ENCODE measurements around the gene IFRD2. TPM values are rescaled to one million over a fixed set of nuclear protein-coding genes. Genes with fewer than 3 reads are reported as not detected.

IFRD2 gene
- polyA plus RNA-seq, 6 donors from 2014 or later: 42.7 to 68.3 (median 55.7) TPM

- no peaks in the 10 kb centered on the region for H3K9me3 Mint-ChIP-seq
- peaks cover 0 to 10% (median 8%) of the 10 kb centered on the region in 3 donors for H3K27me3 Mint-ChIP-seq
- no peaks in the 10 kb centered on the region for H3K36me3 Mint-ChIP-seq
- DNase-seq (no peak), ATAC-seq (ENCODE audit: low read depth in 2 of 2) (no peak)
- H3K4me1 Mint-ChIP-seq: peaks cover 4 to 10% (median 9%) of the 10 kb centered on the region in 3 donors
- H3K27ac Mint-ChIP-seq: no peak overlapping the region
- H3K4me3 Mint-ChIP-seq: peak overlapping the region in 1 of 8 donors; percentile 2
Observed at GRCh38 chr3:50261505-50261904, 30.7 kb downstream of the IFRD2 start.

DNA sequence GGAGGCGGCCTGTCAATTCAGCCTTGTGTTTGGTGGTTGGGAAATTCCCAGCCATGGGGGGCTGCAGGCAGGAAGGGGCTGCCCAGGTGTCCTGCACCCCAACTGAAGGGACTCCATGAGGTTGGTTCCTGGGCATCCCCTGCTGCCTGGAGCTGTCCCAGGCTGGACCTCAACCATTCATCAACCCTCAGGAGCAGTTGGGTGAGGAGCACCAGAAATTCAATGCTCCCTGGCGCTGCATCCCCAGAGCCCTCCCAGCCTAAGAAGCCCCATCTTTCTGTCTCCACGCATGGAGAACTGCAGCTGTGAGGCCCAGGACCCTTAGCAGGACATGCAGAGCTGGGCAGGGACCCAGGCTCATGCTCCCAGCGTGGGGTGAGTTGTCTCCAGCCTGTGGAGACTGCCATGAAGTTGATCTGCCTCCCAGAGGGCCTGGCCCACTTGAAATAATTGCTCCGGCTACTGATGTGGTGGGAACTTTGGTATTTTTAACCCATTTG lies 31.2 kb downstream of the IFRD2 start:
- DNase-seq: no peak
- Mint-ChIP-seq H3K36me3 (no peaks in the 10 kb centered on the region), H3K27ac (peak overlapping the region in 3 of 6 donors; percentile 15 to 87 (median 83)), H3K4me3 (peak overlapping the region in 6 of 8 donors; percentile 2 to 88 (median 71)), H3K9me3 (no peaks in the 10 kb centered on the region), H3K4me1 (peaks cover 4 to 10% (median 9%) of the 10 kb centered on the region in 3 donors), H3K27me3 (peaks cover 0 to 7% (median 5%) of the 10 kb centered on the region in 3 donors)
- ATAC-seq (ENCODE audit: low read depth in 2 of 2): no peak

- Mint-ChIP-seq H3K4me1 (peaks cover 4 to 10% (median 9%) of the 10 kb centered on the region in 3 donors), H3K27me3 (no peaks in the 10 kb centered on the region), H3K9me3 (no peaks in the 10 kb centered on the region), H3K27ac (peak overlapping the region in 3 of 6 donors; percentile 71 to 90 (median 83)), H3K4me3 (peak overlapping the region; percentile 32 to 88 (median 76)), H3K36me3 (no peaks in the 10 kb centered on the region)
- DNase-seq (peak; percentile 84), ATAC-seq (ENCODE audit: low read depth in 2 of 2) (peak; percentile 96 to 97)
Observed at GRCh38 chr3:50260027-50260941, 31.9 kb downstream of the IFRD2 start.

GRCh38 chr3:50259432-50260026 lies 32.7 kb downstream of the IFRD2 start:
- no peaks in the 10 kb centered on the region for H3K36me3 Mint-ChIP-seq
- ATAC-seq (ENCODE audit: low read depth in 2 of 2) (peak; percentile 12 to 15), DNase-seq (no peak)
- no peaks in the 10 kb centered on the region for H3K27me3 Mint-ChIP-seq
- peaks cover 4 to 10% (median 9%) of the 10 kb centered on the region in 3 donors for H3K4me1 Mint-ChIP-seq
- H3K27ac Mint-ChIP-seq: peak overlapping the region in 4 of 6 donors; percentile 59 to 90 (median 77)
- H3K4me3 Mint-ChIP-seq: peak overlapping the region; percentile 56 to 88 (median 72)
- no peaks in the 10 kb centered on the region for H3K9me3 Mint-ChIP-seq

- Mint-ChIP-seq H3K27me3 (no peaks in the 10 kb centered on the region), H3K4me1 (peaks cover 4 to 10% (median 9%) of the 10 kb centered on the region in 3 donors), H3K4me3 (peak overlapping the region in 2 of 8 donors; percentile 33 to 59), H3K27ac (peak overlapping the region in 1 of 6 donors; percentile 83), H3K9me3 (no peaks in the 10 kb centered on the region), H3K36me3 (no peaks in the 10 kb centered on the region)
- DNase-seq (no peak), ATAC-seq (ENCODE audit: low read depth in 2 of 2) (no peak)
Observed at GRCh38 chr3:50258979-50259378, 33.2 kb downstream of the IFRD2 start.

DNA sequence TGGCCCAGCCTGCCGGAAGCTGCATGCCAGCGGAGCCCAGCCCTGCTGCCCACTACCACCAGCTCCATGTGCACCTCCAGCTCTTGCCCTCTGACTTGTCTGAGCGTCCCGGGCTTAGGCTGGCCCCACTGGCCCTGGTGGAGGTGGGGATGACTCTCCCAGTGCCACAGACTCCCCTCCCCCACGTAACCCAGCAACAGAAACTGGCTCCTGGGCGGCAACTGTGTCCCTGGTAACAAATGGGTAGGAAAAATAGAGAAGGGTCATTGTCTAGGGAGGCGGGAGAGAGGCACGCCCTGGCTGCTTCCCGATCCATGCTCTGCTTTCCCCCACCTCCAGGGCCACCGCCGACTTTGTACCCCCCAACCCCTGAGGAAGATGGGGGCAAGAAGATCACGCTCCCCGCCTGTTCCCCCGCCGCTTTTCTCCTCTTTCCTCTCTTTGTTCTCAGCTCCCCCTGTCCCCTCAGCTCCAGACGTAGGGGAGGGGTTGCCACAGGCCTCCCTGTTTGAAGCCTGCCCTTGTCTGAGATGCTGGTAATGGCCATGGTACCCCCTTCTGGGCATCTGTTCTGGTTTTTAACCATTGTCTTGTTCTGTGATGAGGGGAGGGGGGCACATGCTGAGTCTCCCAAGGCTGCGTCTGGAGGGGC lies 34.1 kb downstream of the IFRD2 start:
- Mint-ChIP-seq H3K4me3 (no peak overlapping the region), H3K27me3 (no peaks in the 10 kb centered on the region)

GRCh38 chr3:50256978-50257890 lies 35.0 kb downstream of the IFRD2 start:
- Mint-ChIP-seq H3K4me3 (peak overlapping the region in 3 of 8 donors; percentile 0 to 44 (median 42)), H3K36me3 (no peaks in the 10 kb centered on the region), H3K27ac (peak overlapping the region in 1 of 6 donors; percentile 74), H3K27me3 (no peaks in the 10 kb centered on the region), H3K4me1 (peaks cover 4 to 18% (median 17%) of the 10 kb centered on the region in 3 donors), H3K9me3 (no peaks in the 10 kb centered on the region)
- DNase-seq (no peak), ATAC-seq (ENCODE audit: low read depth in 2 of 2) (no peak)

More for the DNA sequence above, 34.1 kb downstream of the IFRD2 start:
- H3K27ac Mint-ChIP-seq: peak overlapping the region in 2 of 6 donors; percentile 38 to 78
- H3K9me3 Mint-ChIP-seq: no peaks in the 10 kb centered on the region
- no peak for ATAC-seq (ENCODE audit: low read depth in 2 of 2)
- peaks cover 4 to 18% (median 17%) of the 10 kb centered on the region in 3 donors for H3K4me1 Mint-ChIP-seq
- no peak for DNase-seq
- no peaks in the 10 kb centered on the region for H3K36me3 Mint-ChIP-seq

- no peaks in the 10 kb centered on the region for H3K27me3 Mint-ChIP-seq
- H3K9me3 Mint-ChIP-seq: no peaks in the 10 kb centered on the region
- peaks cover 10 to 32% (median 26%) of the 10 kb centered on the region in 3 donors for H3K4me1 Mint-ChIP-seq
- DNase-seq (no peak), ATAC-seq (ENCODE audit: low read depth in 2 of 2) (no peak)
- no peaks in the 10 kb centered on the region for H3K36me3 Mint-ChIP-seq
- H3K4me3 Mint-ChIP-seq: no peak overlapping the region
- no peak overlapping the region for H3K27ac Mint-ChIP-seq
Observed at GRCh38 chr3:50255251-50255615, 37.0 kb downstream of the IFRD2 start.

GRCh38 chr3:50254577-50255250 lies 37.5 kb downstream of the IFRD2 start:
- Mint-ChIP-seq H3K4me1 (peaks cover 11 to 36% (median 29%) of the 10 kb centered on the region in 3 donors), H3K27me3 (no peaks in the 10 kb centered on the region), H3K36me3 (no peaks in the 10 kb centered on the region), H3K4me3 (peak overlapping the region in 2 of 8 donors; percentile 21 to 52), H3K9me3 (no peaks in the 10 kb centered on the region), H3K27ac (no peak overlapping the region)
- DNase-seq: no peak
- no peak for ATAC-seq (ENCODE audit: low read depth in 2 of 2)

- Mint-ChIP-seq H3K36me3 (no peaks in the 10 kb centered on the region), H3K27me3 (no peaks in the 10 kb centered on the region), H3K27ac (peak overlapping the region in 4 of 6 donors; percentile 20 to 67 (median 34)), H3K9me3 (no peaks in the 10 kb centered on the region), H3K4me1 (peaks cover 27 to 58% (median 57%) of the 10 kb centered on the region in 3 donors), H3K4me3 (no peak overlapping the region)
- DNase-seq (no peak), ATAC-seq (ENCODE audit: low read depth in 2 of 2) (no peak)
Observed at GRCh38 chr3:50251220-50251619, 41.0 kb downstream of the IFRD2 start.

- no peak for ATAC-seq (ENCODE audit: low read depth in 2 of 2)
- no peak for DNase-seq
- Mint-ChIP-seq H3K9me3 (no peaks in the 10 kb centered on the region), H3K36me3 (no peaks in the 10 kb centered on the region), H3K4me3 (peak overlapping the region in 1 of 8 donors; percentile 64), H3K4me1 (peaks cover 30 to 65% (median 64%) of the 10 kb centered on the region in 3 donors), H3K27ac (peak overlapping the region in 3 of 6 donors; percentile 41 to 86 (median 85)), H3K27me3 (no peaks in the 10 kb centered on the region)
Observed at GRCh38 chr3:50250514-50250913, 41.7 kb downstream of the IFRD2 start.

DNA sequence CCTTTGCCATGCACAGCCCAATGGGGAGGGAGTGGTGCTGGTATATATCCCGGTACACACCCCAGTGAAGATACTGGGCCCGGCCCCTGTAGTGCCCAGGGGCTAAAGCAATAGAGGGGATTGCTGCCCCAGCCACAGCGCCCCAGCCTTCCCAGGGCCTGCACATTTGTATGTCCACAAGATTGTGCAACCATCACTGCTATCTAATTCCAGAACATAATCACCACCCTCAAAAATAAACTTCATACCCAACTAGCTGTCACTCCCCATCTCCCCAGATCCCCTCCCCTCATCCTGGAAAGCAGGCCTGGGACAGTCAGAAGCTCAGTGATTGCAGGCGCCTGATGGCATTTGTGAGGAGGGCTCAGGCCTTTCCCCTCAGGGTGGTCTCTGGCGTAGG lies 42.8 kb downstream of the IFRD2 start:
- no peaks in the 10 kb centered on the region for H3K27me3 Mint-ChIP-seq
- H3K9me3 Mint-ChIP-seq: no peaks in the 10 kb centered on the region
- no peaks in the 10 kb centered on the region for H3K36me3 Mint-ChIP-seq
- no peak for ATAC-seq (ENCODE audit: low read depth in 2 of 2)
- DNase-seq: no peak
- H3K27ac Mint-ChIP-seq: no peak overlapping the region
- peaks cover 36 to 75% (median 74%) of the 10 kb centered on the region in 3 donors for H3K4me1 Mint-ChIP-seq
- H3K4me3 Mint-ChIP-seq: no peak overlapping the region

Measured in naive B cell (primary cell).